Activated CD4-positive, alpha-beta T cell treated with anti-CD3 and anti-CD28 coated beads for 36 hours (primary cell): ENCODE results near the gene NYAP2. TPM values are rescaled to one million over a fixed set of nuclear protein-coding genes. Genes with fewer than 3 reads are reported as not detected.

ENCODE experiments used
- ATAC-seq: fragments of 200-7000 bp; cut with Tn5 transposase; one replicate; pipeline ENCODE4 v1.10.0; 2021; ENCODE audit warnings: mild to moderate bottlenecking, moderate library complexity
- CTCF ChIA-PET: fragments of 350-600 bp; sonication (Branson Sonifier 250); formaldehyde crosslinking; loops from one replicate; lab custom pipeline; 2021; ENCODE audit warnings: antibody characterized with exemption; lab: Charles Lee
- POLR2A ChIA-PET: fragments of 350-600 bp; sonication (Branson Sonifier 250); formaldehyde crosslinking; loops from one replicate; lab custom pipeline; 2021; ENCODE audit warnings: antibody characterized with exemption, inconsistent platforms; lab: Charles Lee
- DNase-seq: peaks from one replicate; pipeline ENCODE4 v3.0.0-alpha.2; 2020
- H3K27ac Mint-ChIP-seq: one replicate; pipeline ENCODE4 v1.8.0; 2021; ENCODE audit warnings: mixed read lengths
- H3K27me3 Mint-ChIP-seq: one replicate; pipeline ENCODE4 v1.8.0; 2021; ENCODE audit warnings: mixed read lengths
- H3K36me3 Mint-ChIP-seq: one replicate; pipeline ENCODE4 v1.8.0; 2021; ENCODE audit warnings: low read depth, mixed read lengths
- H3K4me1 Mint-ChIP-seq: one replicate; pipeline ENCODE4 v1.8.0; 2021; ENCODE audit warnings: mixed read lengths
- H3K4me3 Mint-ChIP-seq: one replicate; pipeline ENCODE4 v1.8.0; 2021; ENCODE audit warnings: mild to moderate bottlenecking, moderate library complexity, mixed read lengths
- H3K9me3 Mint-ChIP-seq: one replicate; pipeline ENCODE4 v1.8.0; 2021; ENCODE audit warnings: low read depth, mixed read lengths
- intact Hi-C, 2 experiments: fragments of 100-400 bp; cut with DNase I in 1 of 2; cut with micrococcal nuclease in 1 of 2; formaldehyde crosslinking; loops; one replicate each; pipeline versions ENCODE4 v1.14.2 to v1.15.1; 2022 to 2024; cut with DNase I, micrococcal nuclease
- total RNA-seq, 2 experiments: library from RNA; stranded (reverse); gene quantifications; one replicate each; pipeline ENCODE4 v1.2.3, GENCODE V29; 2021

The NYAP2 gene
- total RNA-seq, 2 experiments from 2014 or later = not detected

DNA sequence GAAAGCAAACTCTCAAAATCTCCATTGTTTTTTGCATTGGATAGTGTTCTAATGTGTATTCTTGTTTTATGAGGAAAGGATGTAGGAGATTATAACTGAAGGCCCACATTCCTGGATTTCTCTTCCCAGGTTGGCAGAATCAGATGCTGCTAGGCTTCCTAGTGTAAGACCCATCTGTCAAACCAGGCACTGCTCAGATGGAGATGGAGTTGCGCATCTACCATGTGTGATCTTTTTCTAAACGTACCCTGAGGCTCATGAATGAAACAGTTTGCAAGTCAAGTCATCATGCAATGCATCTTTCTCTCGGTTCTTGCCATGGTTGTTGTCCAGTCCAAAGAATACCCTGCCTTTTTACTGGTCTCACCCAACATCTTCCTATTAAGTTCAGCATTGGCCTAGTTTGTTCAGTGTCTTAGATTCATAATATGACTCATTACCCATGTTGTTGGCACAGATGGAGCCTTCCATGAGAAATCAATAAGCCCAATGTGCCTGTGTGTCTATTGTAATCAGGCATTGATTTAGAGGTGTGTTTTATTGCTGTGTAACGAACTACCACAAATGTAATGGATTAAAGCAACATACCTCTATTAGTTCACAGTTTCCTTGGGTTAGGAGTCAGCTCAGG, 127.4 kb downstream of the NYAP2 start:
- no peaks in the 10 kb centered on the region for H3K9me3 Mint-ChIP-seq
- no peaks in the 10 kb centered on the region for H3K4me1 Mint-ChIP-seq
- CTCF ChIA-PET = interaction anchor here (0.6 kb wide), 1 partner anchor 22 kb away, joined by 3 read pairs; no protein-coding TSS in a partner anchor
- peaks cover 20% of the 10 kb centered on the region for H3K27me3 Mint-ChIP-seq
- ATAC-seq (no peak), DNase-seq (no peak)
- H3K36me3 Mint-ChIP-seq = no peaks in the 10 kb centered on the region
- no peak overlapping the region for H3K4me3 Mint-ChIP-seq
- H3K27ac Mint-ChIP-seq = no peak overlapping the region
- intact Hi-C loops = no loop called here
- POLR2A ChIA-PET = no interaction called here

DNA sequence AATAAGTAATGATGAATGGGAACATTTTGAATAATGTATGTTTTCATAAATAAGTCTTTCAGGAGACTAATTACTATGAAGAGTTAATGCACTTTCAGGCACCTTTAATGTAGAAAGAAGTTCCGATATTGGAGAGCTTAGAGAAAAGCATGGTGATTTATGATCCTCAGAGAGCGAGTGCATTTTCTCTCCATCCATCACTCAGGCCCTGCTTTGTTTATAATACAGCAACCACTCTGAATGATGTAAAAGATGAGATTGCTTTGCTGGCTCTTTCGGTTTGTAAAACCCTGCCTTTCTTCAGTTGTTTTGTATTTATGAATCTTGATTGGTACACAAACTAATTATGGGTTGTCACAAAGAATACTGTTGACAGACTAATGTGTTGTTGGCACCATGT, 132.0 kb downstream of the NYAP2 start:
- intact Hi-C loops = no loop called here

DNA sequence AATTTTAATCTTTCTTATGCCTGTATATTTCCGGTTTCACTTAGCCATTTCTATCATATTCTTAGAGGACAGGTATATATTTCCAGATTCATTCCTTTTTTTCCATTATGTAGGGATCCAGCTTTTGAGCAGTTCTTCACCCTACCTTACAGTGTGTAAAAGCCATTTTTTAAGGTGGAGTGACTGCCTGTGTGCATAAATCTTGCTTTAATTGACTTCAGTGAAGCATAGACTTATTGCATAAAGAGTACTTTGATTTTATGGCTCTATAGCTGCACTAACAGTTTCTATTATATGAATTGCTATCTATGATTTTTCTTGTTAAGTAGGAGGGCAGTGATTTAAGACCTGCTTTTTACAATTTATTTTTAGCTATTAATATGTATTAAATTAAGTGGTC, 132.6 kb downstream of the NYAP2 start:
- no peak for DNase-seq
- Mint-ChIP-seq H3K27me3 (peaks cover 9% of the 10 kb centered on the region), H3K4me3 (no peak overlapping the region), H3K36me3 (no peaks in the 10 kb centered on the region), H3K27ac (no peak overlapping the region), H3K4me1 (no peaks in the 10 kb centered on the region), H3K9me3 (no peaks in the 10 kb centered on the region)
- intact Hi-C loops = no loop called here
- ChIA-PET CTCF (interaction anchor here (0.8 kb wide), 1 partner anchor 16 kb away, joined by 3 read pairs; no protein-coding TSS in a partner anchor), POLR2A (no interaction called here)
- ATAC-seq = no peak

More for the DNA sequence above, 132.0 kb downstream of the NYAP2 start:
- ChIA-PET POLR2A (no interaction called here), CTCF (interaction anchor here (0.8 kb wide), 1 partner anchor 16 kb away, joined by 3 read pairs; no protein-coding TSS in a partner anchor)
- Mint-ChIP-seq H3K4me1 (no peaks in the 10 kb centered on the region), H3K27me3 (peaks cover 11% of the 10 kb centered on the region), H3K4me3 (no peak overlapping the region), H3K36me3 (no peaks in the 10 kb centered on the region), H3K27ac (no peak overlapping the region), H3K9me3 (no peaks in the 10 kb centered on the region)
- DNase-seq = no peak
- ATAC-seq = no peak

DNA sequence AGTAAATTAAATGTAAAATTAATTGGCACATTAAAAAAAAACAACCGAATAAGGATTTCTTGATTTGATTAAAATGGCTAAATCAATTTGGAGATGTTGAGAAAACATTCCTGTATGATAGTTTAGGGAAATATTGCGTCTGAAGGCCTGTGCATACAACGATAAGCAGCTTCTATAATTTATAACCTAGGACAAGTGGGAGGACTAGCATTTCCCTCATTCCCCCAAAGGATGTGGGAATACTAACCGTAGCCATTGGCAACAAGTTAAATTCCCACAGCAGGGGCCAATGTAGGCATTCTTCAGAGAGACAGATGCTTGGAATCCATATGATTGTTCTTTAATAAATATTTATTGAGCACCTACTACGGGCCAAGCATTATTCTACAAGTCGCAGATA, 134.5 kb downstream of the NYAP2 start:
- H3K4me1 Mint-ChIP-seq = no peaks in the 10 kb centered on the region
- CTCF ChIA-PET = no interaction called here
- intact Hi-C loops = no loop called here
- POLR2A ChIA-PET = interaction anchor here (0.6 kb wide), 1 partner anchor 16 kb away, joined by 6 read pairs; no protein-coding TSS in a partner anchor
- H3K27ac Mint-ChIP-seq = no peak overlapping the region
- peaks cover 9% of the 10 kb centered on the region for H3K27me3 Mint-ChIP-seq
- no peaks in the 10 kb centered on the region for H3K9me3 Mint-ChIP-seq
- H3K36me3 Mint-ChIP-seq = no peaks in the 10 kb centered on the region
- no peak overlapping the region for H3K4me3 Mint-ChIP-seq
- ATAC-seq (no peak), DNase-seq (no peak)

DNA sequence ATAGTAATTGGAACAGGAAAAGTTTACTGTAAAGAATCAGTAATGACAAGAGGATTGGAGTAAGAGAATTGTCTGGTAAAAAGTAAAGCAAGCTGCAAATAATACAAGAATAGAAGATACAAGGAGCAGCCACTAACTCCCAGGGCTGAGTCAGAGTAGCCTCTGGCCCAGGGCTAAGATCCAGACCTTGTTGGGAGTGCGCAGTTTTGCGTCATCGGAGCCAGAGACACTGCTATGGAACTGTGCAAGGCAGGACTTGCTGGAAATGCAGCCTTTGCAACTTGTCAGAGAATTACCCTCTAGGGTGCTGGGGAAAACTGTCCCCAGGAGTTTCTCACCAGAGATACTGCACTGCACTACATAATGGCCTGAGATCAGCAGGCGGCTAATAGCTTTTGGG, 135.2 kb downstream of the NYAP2 start:
- Mint-ChIP-seq H3K4me3 (no peak overlapping the region), H3K27me3 (peaks cover 9% of the 10 kb centered on the region), H3K27ac (no peak overlapping the region), H3K4me1 (no peaks in the 10 kb centered on the region), H3K9me3 (no peaks in the 10 kb centered on the region), H3K36me3 (no peaks in the 10 kb centered on the region)
- CTCF ChIA-PET = no interaction called here
- ATAC-seq = no peak
- POLR2A ChIA-PET = no interaction called here
- intact Hi-C loops = no loop called here
- no peak for DNase-seq

DNA sequence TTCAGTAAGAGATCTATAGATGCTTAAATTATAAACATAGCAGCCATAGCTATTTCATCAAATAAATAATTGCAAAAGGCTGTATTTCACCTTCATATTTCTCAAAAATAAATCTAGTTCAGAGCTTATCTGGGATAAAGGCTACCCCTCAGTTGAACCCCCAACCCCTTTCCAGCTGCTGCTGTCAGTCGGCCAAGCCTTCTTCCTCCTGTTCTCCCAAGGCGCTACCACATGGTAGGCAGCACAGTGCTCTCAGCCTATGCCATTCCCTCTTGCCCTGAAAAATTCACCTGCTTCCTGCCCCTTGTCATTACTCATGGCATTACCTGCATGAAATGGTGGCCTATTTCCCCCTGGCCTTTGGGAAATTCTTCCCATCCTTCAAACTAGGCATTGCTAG, 136.5 kb downstream of the NYAP2 start:
- DNase-seq (no peak), ATAC-seq (no peak)
- no peaks in the 10 kb centered on the region for H3K9me3 Mint-ChIP-seq
- no peak overlapping the region for H3K27ac Mint-ChIP-seq
- no peaks in the 10 kb centered on the region for H3K36me3 Mint-ChIP-seq
- intact Hi-C loops = no loop called here
- ChIA-PET CTCF (no interaction called here), POLR2A (no interaction called here)
- H3K4me3 Mint-ChIP-seq = no peak overlapping the region
- no peaks in the 10 kb centered on the region for H3K27me3 Mint-ChIP-seq
- no peaks in the 10 kb centered on the region for H3K4me1 Mint-ChIP-seq

DNA sequence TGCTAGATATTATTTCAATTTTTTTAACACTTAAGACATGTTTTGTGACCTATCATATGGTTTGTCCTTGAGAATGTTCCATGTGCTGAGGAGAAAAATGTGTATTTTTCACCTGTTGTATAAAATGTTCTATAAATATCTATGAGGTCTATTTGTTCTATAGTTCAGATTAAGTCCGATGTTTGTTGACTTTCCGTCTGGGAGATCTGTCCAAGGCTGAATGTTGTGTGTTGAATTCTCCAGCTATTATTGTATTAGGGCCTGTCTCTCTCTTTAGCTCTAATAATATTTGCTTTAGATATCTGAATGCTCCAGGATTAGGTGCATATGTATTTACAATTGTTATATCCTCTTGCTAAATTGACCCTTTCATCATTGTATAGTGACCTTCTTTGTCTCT, 144.1 kb downstream of the NYAP2 start:
- Mint-ChIP-seq H3K9me3 (no peaks in the 10 kb centered on the region), H3K27me3 (peaks cover 6% of the 10 kb centered on the region), H3K4me3 (no peak overlapping the region), H3K36me3 (no peaks in the 10 kb centered on the region), H3K27ac (no peak overlapping the region), H3K4me1 (no peaks in the 10 kb centered on the region)
- no peak for ATAC-seq
- POLR2A ChIA-PET = interaction anchor here (0.7 kb wide), 1 partner anchor 36 kb away, joined by 3 read pairs; no protein-coding TSS in a partner anchor
- intact Hi-C loops = no loop called here
- DNase-seq = no peak
- CTCF ChIA-PET = interaction anchor here (0.7 kb wide), 1 partner anchor 356 kb away, joined by 4 read pairs; no protein-coding TSS in a partner anchor

DNA sequence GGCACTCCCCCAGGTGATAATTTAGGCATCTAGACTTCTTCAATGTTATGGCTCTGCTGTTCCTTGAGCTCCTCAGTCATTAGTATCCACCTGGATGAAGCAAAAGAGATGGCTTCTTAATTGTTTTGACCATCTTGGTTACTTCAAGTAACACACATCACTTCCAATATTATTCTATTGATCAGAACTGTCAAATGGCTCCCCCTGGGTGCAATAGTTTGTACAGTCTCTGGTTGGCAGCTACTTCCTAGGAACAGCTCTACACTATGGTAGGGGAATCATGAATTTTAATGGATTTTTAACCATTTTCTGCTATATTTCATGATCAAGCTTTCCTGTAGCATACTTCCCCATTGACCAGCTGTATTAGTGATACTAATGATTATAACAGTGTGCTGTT, 157.0 kb downstream of the NYAP2 start:
- intact Hi-C loops = no loop called here
- ATAC-seq (no peak), DNase-seq (peak; percentile 6)
- POLR2A ChIA-PET = no interaction called here
- Mint-ChIP-seq H3K9me3 (no peaks in the 10 kb centered on the region), H3K4me1 (no peaks in the 10 kb centered on the region), H3K27me3 (peaks cover 12% of the 10 kb centered on the region), H3K27ac (no peak overlapping the region), H3K4me3 (no peak overlapping the region), H3K36me3 (no peaks in the 10 kb centered on the region)
- CTCF ChIA-PET = interaction anchor here (1.1 to 1.5 kb wide), 2 partner anchors 11 to 322 kb away, joined by 3 to 6 read pairs; no protein-coding TSS in a partner anchor

DNA sequence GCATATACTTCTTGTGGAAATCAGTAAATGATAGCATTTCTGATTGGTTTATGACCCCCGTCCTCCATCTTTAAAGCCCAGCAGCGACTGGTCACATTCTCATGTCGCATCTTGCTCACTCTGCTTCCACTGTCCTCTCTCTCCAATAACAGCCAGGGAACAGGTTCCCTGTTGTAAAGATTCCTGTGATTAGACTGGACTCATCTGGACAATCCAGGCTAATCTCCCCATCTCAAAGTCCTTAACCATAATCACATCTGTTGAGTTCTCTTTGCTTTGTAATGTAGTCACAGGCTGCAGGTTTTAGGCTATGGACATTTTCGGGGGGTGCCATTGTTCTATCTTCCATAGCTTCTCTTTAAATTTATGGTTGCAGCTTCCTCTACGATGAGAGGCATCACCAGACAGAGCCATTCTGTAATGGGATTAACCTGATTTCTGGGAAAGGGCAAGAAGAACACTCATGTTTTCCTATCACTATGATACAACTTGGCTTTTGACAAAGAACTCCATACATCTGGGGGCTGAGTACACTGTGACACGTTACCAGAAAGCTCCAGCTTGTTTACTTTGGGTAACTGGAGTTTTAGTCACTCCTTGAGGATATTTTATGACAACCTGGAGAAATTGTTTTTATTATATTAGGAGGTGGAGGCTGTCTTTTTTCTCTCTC, 159.0 kb downstream of the NYAP2 start:
- no peak for ATAC-seq
- no peak for DNase-seq
- Mint-ChIP-seq H3K36me3 (no peaks in the 10 kb centered on the region), H3K27ac (no peak overlapping the region), H3K9me3 (no peaks in the 10 kb centered on the region), H3K4me3 (no peak overlapping the region), H3K4me1 (no peaks in the 10 kb centered on the region), H3K27me3 (peaks cover 23% of the 10 kb centered on the region)
- ChIA-PET CTCF (no interaction called here), POLR2A (no interaction called here)
- intact Hi-C loops = no loop called here

DNA sequence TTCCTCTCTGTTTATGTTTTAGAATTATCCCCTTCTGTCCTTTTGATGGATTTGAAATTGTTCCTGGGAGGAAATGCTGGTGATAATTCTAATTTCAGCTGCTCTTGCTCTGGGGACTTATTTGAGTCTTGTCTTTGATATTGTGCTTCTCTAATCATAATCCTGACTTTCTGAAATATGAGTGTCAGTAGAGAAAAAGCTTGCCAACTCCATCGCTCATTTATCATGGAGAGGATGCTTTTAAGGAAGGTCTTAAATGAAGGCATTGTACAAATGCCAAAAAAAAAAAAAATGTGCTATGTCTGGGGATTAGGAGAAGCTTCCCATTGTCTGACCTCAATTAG, 159.5 kb downstream of the NYAP2 start:
- no peaks in the 10 kb centered on the region for H3K9me3 Mint-ChIP-seq
- no peaks in the 10 kb centered on the region for H3K4me1 Mint-ChIP-seq
- intact Hi-C loops = no loop called here
- H3K27me3 Mint-ChIP-seq = peaks cover 23% of the 10 kb centered on the region
- no peaks in the 10 kb centered on the region for H3K36me3 Mint-ChIP-seq
- no peak for ATAC-seq
- no peak overlapping the region for H3K27ac Mint-ChIP-seq
- POLR2A ChIA-PET = no interaction called here
- CTCF ChIA-PET = interaction anchor here (0.6 kb wide), 1 partner anchor 138 kb away, joined by 3 read pairs; no protein-coding TSS in a partner anchor
- DNase-seq = no peak
- no peak overlapping the region for H3K4me3 Mint-ChIP-seq

DNA sequence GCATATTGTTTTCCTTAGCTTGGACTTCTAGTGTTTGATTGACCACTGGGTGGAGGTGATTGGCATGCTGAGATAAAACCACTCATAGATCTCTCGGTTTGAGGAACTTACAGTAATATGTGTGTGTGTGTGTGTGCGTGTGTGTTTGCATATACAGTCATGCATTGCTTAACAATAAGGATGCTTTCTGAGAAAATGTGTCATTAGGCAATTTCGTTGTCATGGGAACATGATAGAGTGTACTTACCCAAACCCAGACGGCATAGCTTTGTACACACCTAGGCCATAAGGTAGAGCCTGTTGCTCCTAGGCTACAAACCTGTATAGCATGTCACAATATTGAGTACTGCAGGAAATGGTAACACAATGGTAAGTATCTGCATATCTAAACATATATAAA, 167.3 kb downstream of the NYAP2 start:
- no peaks in the 10 kb centered on the region for H3K4me1 Mint-ChIP-seq
- H3K27ac Mint-ChIP-seq = no peak overlapping the region
- ATAC-seq (no peak), DNase-seq (no peak)
- no peak overlapping the region for H3K4me3 Mint-ChIP-seq
- peaks cover 1% of the 10 kb centered on the region for H3K9me3 Mint-ChIP-seq
- intact Hi-C loops = no loop called here
- ChIA-PET CTCF (no interaction called here), POLR2A (interaction anchor here (0.7 kb wide), 1 partner anchor 73 kb away, joined by 3 read pairs; no protein-coding TSS in a partner anchor)
- H3K27me3 Mint-ChIP-seq = peaks cover 16% of the 10 kb centered on the region
- H3K36me3 Mint-ChIP-seq = no peaks in the 10 kb centered on the region

DNA sequence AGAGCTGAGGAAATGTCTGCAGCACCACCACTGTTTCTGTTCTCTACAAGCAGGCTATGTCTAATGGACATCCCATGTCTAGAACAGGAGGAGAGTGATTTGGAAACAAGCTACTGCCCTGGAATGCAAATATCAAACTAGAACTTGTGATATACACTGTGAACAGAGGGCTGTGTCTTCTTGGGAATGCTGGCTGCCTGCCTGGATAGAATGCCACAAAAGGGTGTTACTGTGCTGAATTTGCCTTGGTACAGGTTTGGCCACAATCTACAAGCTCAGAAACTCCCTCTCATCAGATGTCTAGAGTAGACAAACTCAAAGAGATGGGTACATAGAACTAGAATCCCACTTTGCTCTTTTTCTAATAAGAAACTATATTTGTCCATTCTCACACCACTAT, 170.5 kb downstream of the NYAP2 start:
- POLR2A ChIA-PET = no interaction called here
- H3K4me1 Mint-ChIP-seq = no peaks in the 10 kb centered on the region
- no peaks in the 10 kb centered on the region for H3K36me3 Mint-ChIP-seq
- ATAC-seq (no peak), DNase-seq (no peak)
- no peak overlapping the region for H3K4me3 Mint-ChIP-seq
- no peak overlapping the region for H3K27ac Mint-ChIP-seq
- intact Hi-C loops = no loop called here
- H3K27me3 Mint-ChIP-seq = peaks cover 14% of the 10 kb centered on the region
- CTCF ChIA-PET = no interaction called here
- H3K9me3 Mint-ChIP-seq = peaks cover 4% of the 10 kb centered on the region
